CD4-positive, alpha-beta T cell (primary cell): Measurements from ENCODE around the gene EPS15. TPM values are rescaled to one million over a fixed set of nuclear protein-coding genes. Genes with fewer than 3 reads are reported as not detected.

ENCODE experiments used
- ATAC-seq: fragments of 200-7000 bp; cut with Tn5 transposase; one replicate; pipeline ENCODE4 v1.10.0; 2022; ENCODE audit warnings: mild to moderate bottlenecking; ENCODE audit not compliant: poor library complexity
- CTCF ChIA-PET: fragments of 350-600 bp; sonication (Branson Sonifier 250); formaldehyde crosslinking; loops from one replicate; lab custom pipeline; 2021; ENCODE audit warnings: antibody characterized with exemption, inconsistent platforms; lab: Charles Lee
- POLR2A ChIA-PET: fragments of 350-600 bp; sonication (Branson Sonifier 250); formaldehyde crosslinking; loops from one replicate; lab custom pipeline; 2021; ENCODE audit warnings: antibody characterized with exemption, inconsistent platforms; lab: Charles Lee
- DNase-seq, 14 experiments: peaks; one replicate each; pipeline ENCODE4 v3.0.0-alpha.2; 2013 to 2020; ENCODE audit warnings: mixed read lengths in 2 of 14
- H3K27ac ChIP-seq, 2 donors: one replicate each; pipeline versions ENCODE4 v1.5.1 to v1.7.0; 2013; ENCODE audit warnings: low read length in 2 of 2, low read depth in 1 of 2, mild to moderate bottlenecking in 1 of 2
- H3K27me3 ChIP-seq, 2 experiments: 1 replicate in 1 of 2; 2 replicates in 1 of 2; pipeline versions ENCODE4 v1.6.1 to v1.7.0; 2013; ENCODE audit warnings: low read length in 2 of 2, control low read depth in 1 of 2, mild to moderate bottlenecking in 1 of 2, moderate library complexity in 1 of 2; ENCODE audit not compliant: insufficient read depth in 2 of 2, control insufficient read depth in 1 of 2
- H3K36me3 ChIP-seq: one replicate; pipeline ENCODE4 v1.6.1; 2013; ENCODE audit warnings: low read length, control low read depth; ENCODE audit not compliant: insufficient read depth
- H3K4me1 ChIP-seq: one replicate; pipeline ENCODE4 v1.6.1; 2013; ENCODE audit warnings: low read length, control low read depth; ENCODE audit not compliant: insufficient read depth
- H3K4me3 ChIP-seq: one replicate; pipeline ENCODE4 v1.5.1; 2013; ENCODE audit warnings: mild to moderate bottlenecking, low read length, moderate library complexity
- H3K9me3 ChIP-seq, 2 experiments: 1 replicate in 1 of 2; 2 replicates in 1 of 2; pipeline versions ENCODE4 v1.6.1 to v1.7.0; 2013; ENCODE audit warnings: low read length in 2 of 2, mild to moderate bottlenecking in 2 of 2, control low read depth in 1 of 2, moderate library complexity in 1 of 2; ENCODE audit not compliant: control insufficient read depth in 1 of 2, insufficient read depth in 1 of 2
- H3K27ac Mint-ChIP-seq: one replicate; pipeline ENCODE4 v1.8.0; 2020; ENCODE audit warnings: mixed read lengths
- H3K27me3 Mint-ChIP-seq: one replicate; pipeline ENCODE4 v1.8.0; 2021; ENCODE audit warnings: mixed read lengths
- H3K36me3 Mint-ChIP-seq: one replicate; pipeline ENCODE4 v1.8.0; 2021; ENCODE audit warnings: low read depth, mixed read lengths
- H3K4me1 Mint-ChIP-seq: one replicate; pipeline ENCODE4 v1.8.0; 2021; ENCODE audit warnings: low read depth, mixed read lengths
- H3K4me3 Mint-ChIP-seq: one replicate; pipeline ENCODE4 v1.8.0; 2020; ENCODE audit warnings: mild to moderate bottlenecking, mixed read lengths
- H3K9me3 Mint-ChIP-seq: one replicate; pipeline ENCODE4 v1.8.0; 2020; ENCODE audit warnings: mixed read lengths
- intact Hi-C, 2 experiments: fragments of 100-400 bp; cut with DNase I in 1 of 2; cut with micrococcal nuclease in 1 of 2; formaldehyde crosslinking; loops; one replicate each; pipeline versions ENCODE4 v1.15.1 to v1.9.0; 2023 to 2025; cut with DNase I, micrococcal nuclease
- total RNA-seq, 174 experiments: library from RNA in 2 of 174; stranded (reverse) in 2 of 174; gene quantifications; one replicate each; pipeline ENCODE4 v1.2.3 and lab custom pipeline; 2021 to 2026
- TF ChIP-seq, protein P1 (sequence below): fragments of 200-600 bp; IDR thresholded peaks from one replicate; pipeline ENCODE4 v1.8.0; 2022; ENCODE audit warnings: antibody characterized with exemption, mild to moderate bottlenecking

The EPS15 gene
- total RNA-seq, 2 experiments from 2014 or later, result 44.5 to 47.9 TPM

DNA sequence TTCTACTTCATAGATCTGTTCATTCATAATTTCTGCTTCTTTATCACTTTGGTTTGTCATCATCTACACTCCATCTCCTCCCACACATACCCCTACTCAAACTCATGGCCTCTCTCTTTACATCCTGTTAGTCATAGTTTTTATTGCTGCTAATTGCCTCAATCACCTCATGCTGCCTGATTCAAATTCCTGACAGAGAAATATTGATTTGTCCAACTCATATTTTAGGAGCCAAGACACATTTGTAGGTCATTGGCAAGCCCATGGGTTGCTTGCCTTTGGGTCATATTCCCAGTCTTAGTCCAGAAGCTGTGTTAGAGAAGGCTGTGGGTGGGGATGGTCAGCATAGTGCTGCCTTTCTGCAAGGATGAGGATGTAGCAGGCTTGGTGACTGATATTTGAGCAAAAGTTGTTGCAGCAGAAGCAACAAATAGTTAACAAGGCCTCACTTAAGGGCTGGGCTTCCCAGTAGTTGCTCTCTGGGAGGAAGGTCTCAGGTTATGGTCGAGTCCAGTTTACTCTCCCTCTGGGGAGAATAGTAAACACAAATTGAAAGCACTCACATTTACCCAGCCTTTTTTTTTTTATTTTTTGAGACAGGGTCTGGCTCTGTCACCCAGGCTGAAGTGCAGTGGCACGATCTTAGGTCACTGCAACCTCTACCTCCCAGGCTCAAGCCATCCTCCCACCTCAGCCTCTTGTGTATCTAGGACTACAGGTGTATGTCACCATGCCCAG, 22.4 kb upstream of the EPS15 start:
- no peaks in the 10 kb centered on the region for H3K4me1 ChIP-seq
- no peaks in the 10 kb centered on the region for H3K27me3 Mint-ChIP-seq
- CTCF ChIA-PET, result interaction anchor here (0.6 kb wide), 1 partner anchor 185 kb away, joined by 4 read pairs; no protein-coding TSS in a partner anchor
- no peaks in the 10 kb centered on the region for H3K27me3 ChIP-seq
- no peak overlapping the region for H3K27ac Mint-ChIP-seq
- intact Hi-C loops, result no loop called here
- no peak overlapping the region for H3K4me3 ChIP-seq
- H3K9me3 ChIP-seq, result no peaks in the 10 kb centered on the region
- no peak overlapping the region for H3K4me3 Mint-ChIP-seq
- H3K9me3 Mint-ChIP-seq, result no peaks in the 10 kb centered on the region
- POLR2A ChIA-PET, result no interaction called here
- no peaks in the 10 kb centered on the region for H3K36me3 Mint-ChIP-seq
- H3K27ac ChIP-seq, result no peak overlapping the region
- H3K36me3 ChIP-seq, result no peaks in the 10 kb centered on the region
- DNase-seq (no peak), ATAC-seq (no peak)
- TF ChIP-seq, protein P1, sequence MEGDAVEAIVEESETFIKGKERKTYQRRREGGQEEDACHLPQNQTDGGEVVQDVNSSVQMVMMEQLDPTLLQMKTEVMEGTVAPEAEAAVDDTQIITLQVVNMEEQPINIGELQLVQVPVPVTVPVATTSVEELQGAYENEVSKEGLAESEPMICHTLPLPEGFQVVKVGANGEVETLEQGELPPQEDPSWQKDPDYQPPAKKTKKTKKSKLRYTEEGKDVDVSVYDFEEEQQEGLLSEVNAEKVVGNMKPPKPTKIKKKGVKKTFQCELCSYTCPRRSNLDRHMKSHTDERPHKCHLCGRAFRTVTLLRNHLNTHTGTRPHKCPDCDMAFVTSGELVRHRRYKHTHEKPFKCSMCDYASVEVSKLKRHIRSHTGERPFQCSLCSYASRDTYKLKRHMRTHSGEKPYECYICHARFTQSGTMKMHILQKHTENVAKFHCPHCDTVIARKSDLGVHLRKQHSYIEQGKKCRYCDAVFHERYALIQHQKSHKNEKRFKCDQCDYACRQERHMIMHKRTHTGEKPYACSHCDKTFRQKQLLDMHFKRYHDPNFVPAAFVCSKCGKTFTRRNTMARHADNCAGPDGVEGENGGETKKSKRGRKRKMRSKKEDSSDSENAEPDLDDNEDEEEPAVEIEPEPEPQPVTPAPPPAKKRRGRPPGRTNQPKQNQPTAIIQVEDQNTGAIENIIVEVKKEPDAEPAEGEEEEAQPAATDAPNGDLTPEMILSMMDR, result no peak
- no peaks in the 10 kb centered on the region for H3K4me1 Mint-ChIP-seq

DNA sequence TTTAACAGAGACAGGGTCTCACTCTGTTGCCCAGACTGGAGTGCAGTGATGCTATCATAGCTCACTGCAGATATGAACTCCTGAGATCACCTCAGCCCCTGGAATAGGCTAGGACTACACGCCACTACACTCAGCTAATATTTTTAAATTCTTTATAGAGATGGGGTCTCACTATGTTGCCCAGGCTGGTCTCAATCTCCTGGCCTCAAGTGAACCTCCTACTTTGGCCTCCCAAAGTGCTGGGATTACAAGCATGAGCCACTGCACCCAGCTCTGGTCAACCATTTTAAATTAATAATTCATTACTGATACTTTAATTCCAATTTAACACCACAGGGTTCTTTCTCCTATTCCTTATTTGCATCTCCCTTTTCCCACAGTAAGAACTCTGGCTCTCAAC, 18.5 kb upstream of the EPS15 start:
- Mint-ChIP-seq H3K36me3 (no peaks in the 10 kb centered on the region), H3K27me3 (no peaks in the 10 kb centered on the region), H3K4me3 (no peak overlapping the region), H3K4me1 (peaks cover 9% of the 10 kb centered on the region), H3K9me3 (no peaks in the 10 kb centered on the region), H3K27ac (no peak overlapping the region)
- H3K27ac ChIP-seq, result no peak overlapping the region
- ATAC-seq, result no peak
- no peak overlapping the region for H3K4me3 ChIP-seq
- ChIA-PET CTCF (no interaction called here), POLR2A (no interaction called here)
- H3K27me3 ChIP-seq, result no peaks in the 10 kb centered on the region
- peaks cover 6% of the 10 kb centered on the region for H3K4me1 ChIP-seq
- no peaks in the 10 kb centered on the region for H3K36me3 ChIP-seq
- no peak for DNase-seq
- intact Hi-C loops, result loop anchor here (10.0 kb wide), 2 partner anchors 103 to 193 kb away; no protein-coding TSS in a partner anchor
- TF ChIP-seq, protein P1, result no peak
- H3K9me3 ChIP-seq, result no peaks in the 10 kb centered on the region

DNA sequence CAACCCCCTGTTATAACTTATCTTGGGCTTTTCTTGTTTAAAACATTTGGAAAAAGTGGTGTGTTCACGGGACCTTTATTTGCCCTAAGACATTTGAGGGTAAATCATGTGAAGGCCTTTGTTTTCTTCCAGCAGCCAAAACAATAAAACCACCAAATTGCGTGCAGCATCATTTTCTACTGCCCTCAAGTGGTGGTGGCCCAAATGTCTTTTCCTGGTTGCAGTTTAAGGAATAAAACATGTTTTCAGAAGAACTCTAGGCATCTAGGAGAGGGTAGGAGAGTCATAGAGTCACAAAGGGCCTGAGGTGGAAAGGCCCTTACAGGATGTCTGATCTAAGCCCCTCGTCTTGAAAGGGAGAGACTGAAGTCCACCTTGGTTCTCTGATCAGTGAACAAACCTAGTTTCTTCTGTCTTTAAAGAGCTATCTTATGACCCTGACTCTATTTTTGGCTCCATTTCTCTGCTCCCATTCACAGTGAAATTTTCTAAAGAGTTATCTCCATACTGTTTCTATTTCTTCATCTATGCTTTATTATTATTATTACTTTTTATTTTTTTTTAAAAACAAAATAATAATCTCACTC, 16.0 kb upstream of the EPS15 start:
- POLR2A ChIA-PET, result interaction anchor here (0.9 to 1.2 kb wide), 4 partner anchors 9 to 40 kb away, joined by 3 to 4 read pairs (median 3); partner anchors contain the start of gene EPS15
- H3K4me1 Mint-ChIP-seq, result peaks cover 9% of the 10 kb centered on the region

More for the DNA sequence above, 16.0 kb upstream of the EPS15 start:
- DNase-seq, result peak; percentile 9 to 66 (median 24)
- Histone ChIP-seq H3K36me3 (no peaks in the 10 kb centered on the region), H3K27ac (peak overlapping the region in 1 of 2 donors; percentile 3), H3K4me1 (peaks cover 6% of the 10 kb centered on the region), H3K9me3 (no peaks in the 10 kb centered on the region), H3K27me3 (no peaks in the 10 kb centered on the region), H3K4me3 (no peak overlapping the region)
- TF ChIP-seq, protein P1, result peak; percentile 70
- Mint-ChIP-seq H3K4me3 (no peak overlapping the region), H3K9me3 (no peaks in the 10 kb centered on the region), H3K27ac (no peak overlapping the region), H3K36me3 (no peaks in the 10 kb centered on the region), H3K27me3 (no peaks in the 10 kb centered on the region)
- intact Hi-C loops, result loop anchor here (10.0 kb wide), 2 partner anchors 100 to 190 kb away; no protein-coding TSS in a partner anchor
- ATAC-seq, result peak; percentile 48
- CTCF ChIA-PET, result interaction anchor here (0.7 to 1.5 kb wide), 6 partner anchors 11 to 90 kb away, joined by 3 to 5 read pairs (median 3); partner anchors contain the start of gene EPS15
